NCI-H526 treated with DMSO at 0.1 percent for 48 hours (cell line): ENCODE results near the gene MEA1.

ENCODE experiments used
- DNase-seq: peaks from one replicate; lab custom pipeline; 2025; lab: John Stamatoyannopoulos, UW

MEA1 gene

GRCh38 chr6:43038727-43039126, 25.0 kb upstream of the MEA1 start:
- DNase-seq = no peak

DNA sequence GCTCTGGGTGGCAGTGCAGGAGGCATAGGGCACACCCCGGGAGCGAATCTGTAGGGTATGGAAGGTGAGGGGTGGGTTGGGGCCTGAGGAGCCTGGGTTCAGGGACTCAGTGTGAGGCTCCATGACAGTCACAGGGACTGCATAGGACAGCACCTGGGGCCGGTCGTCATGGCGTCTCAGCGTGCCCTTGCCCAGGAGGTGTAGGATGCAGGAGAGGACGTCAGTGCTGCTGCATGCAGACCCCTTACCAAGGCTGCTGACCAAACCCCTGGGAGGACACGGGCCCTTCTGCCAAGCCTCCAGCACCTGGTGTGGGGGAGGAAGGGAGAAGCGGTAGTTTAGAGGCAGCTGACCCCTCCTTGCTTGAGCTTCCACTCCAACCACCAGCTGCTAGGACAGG, 24.0 kb upstream of the MEA1 start:
- no peak for DNase-seq

GRCh38 chr6:43037197-43037596, 23.5 kb upstream of the MEA1 start:
- no peak for DNase-seq

GRCh38 chr6:43036712-43037111, 23.0 kb upstream of the MEA1 start:
- no peak for DNase-seq

DNA sequence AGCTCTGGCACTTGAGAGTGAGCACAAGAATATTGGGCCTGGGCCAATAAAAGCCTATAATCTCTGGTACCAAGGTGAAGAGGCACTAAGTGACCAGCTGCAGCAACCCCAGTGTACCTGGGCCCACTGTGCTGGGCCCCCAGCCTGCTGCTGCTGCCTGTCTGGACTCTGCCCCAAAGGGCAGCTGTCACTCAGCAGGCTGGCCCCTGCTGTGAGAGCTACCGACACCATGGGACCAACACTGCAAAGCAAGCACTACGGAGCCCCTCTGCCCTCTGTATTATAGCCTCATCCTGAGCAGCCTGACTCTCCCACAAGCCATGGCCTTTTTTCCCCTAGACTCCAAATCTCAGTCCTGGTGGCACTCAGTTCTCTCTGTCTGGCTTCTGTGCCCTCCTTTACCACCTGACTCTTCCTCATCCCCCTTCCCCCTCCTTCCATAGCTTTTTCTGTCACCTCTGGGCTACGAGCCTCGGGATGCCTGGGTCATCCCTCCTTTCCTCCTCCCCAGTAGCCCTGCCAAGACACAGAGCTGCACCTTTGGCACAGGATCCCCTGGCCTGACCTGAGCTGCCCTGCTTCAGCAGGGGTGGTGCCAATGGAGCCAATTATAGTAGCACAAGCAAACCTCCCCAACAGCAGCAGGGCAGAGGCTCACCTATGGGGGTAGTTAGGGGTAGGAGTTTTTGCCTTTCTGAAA, 21.9 kb upstream of the MEA1 start:
- DNase-seq = no peak

GRCh38 chr6:43034190-43034525, 20.4 kb upstream of the MEA1 start:
- no peak for DNase-seq

DNA sequence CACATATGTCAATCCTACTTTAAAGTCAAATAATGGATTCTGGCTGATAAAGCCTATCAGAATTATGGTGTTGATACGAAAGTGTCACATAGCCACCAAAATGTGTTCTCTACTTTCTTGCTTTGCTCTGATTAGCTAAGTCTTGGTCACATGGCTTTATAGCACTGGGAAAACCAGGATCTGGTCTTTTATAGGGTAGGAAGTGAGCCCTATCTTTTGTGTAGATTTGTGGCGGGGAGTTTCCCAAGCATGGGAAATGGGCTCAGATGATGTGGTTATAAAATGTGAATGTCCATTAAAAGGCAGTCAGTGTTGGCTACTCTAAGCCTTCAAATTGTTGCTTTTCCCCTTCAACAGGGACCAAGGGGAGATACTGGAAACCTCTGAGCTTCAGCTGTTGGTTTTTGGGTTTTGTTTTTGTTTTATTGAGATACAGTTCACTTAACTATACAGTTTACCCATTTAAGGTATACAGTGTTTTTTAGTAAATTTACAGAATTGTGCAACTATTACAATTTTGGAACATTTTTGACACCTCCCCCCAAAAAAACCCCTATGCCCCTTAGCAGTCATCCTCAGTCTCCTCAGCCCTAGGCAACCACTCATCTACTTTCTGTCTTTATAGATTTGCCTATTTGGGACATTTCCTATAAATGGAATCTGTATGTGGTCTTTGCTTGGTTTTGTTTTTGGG, 19.9 kb upstream of the MEA1 start:
- no peak for DNase-seq

DNA sequence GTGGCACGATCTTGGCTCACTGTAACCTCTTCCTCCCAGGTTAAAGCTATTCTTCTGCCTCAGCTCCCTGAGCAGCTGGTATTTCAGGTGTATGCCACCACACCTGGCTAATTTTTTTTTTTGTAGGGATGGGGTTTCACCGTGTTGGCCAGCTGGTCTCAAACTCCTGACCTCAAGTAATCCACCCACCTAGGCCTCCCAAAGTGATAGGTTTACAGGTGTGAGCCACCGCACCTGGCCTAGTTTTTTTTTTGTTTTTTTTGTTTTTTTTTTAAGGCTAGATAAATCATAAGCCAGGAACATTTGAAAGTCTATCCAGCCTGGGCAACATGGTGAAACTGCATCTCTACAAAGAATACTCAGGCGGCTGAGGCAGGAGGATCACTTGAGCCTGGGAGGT, 18.6 kb upstream of the MEA1 start:
- no peak for DNase-seq

- no peak for DNase-seq
Measured at GRCh38 chr6:43029120-43029519, 15.4 kb upstream of the MEA1 start.

DNA sequence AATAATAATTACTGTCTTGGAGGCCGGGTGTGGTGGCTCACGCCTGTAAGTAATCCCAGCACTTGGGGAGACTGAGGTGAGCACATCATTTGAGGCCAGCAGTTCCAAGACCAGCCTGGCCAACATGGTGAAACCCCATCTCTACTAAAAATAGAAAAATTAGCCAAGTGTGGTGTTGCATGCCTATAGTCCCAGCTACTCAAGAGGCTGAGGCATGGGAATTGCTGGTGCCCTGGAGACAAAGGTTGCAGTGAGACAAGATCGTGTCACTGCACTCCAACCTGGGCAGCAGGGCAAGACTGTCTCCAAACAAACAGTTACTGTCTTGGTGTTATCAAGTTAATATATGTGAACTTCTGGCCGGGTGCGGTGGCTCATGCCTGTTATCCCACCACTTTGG, 12.6 kb upstream of the MEA1 start:
- no peak for DNase-seq

GRCh38 chr6:43024436-43024835, 10.7 kb upstream of the MEA1 start:
- DNase-seq = no peak

DNA sequence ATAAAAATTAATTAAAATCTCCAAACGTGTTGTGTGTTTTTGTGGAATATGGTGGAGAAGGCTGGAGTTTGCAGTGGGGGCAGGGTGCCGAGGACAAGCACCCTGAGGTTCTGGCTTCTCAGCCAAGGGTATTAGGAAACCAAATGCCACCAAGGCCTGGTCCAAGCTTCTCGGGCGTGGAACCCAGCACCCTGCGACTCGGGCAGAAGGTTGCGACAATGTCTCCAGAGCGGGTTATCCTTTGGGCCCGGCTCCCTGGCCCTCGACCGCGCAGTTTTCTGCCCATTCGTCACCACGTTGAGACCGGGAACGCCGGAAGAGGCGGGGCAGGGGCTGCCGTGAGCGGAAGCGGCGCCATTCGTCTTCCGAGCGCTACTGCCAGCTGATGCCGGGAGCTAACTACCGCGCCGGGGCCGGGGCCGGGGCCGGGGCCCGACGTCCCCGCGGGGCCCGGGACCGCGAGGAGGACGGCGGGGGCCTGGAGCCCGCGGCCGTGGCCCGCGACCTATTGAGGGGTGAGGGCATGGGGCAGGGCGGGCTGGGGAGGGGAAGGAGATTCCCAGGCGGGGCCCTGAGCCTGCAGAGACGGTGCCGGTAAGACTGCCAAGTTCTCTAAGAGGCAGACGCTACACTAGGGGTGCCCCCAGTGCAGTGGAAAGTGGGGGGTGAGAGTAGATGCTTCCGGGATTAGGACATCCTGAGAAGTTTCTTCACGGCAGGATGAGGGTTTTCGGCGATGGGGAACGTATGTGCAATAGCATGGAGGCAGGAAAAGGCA, 7.7 kb upstream of the MEA1 start, which contains the start of gene RRP36:
Gene RRP36 (plus strand): TSS at position 354 of the 778 bp plus-strand sequence. CDS start 32 bp downstream, at position 386.
- DNase-seq = no peak

DNA sequence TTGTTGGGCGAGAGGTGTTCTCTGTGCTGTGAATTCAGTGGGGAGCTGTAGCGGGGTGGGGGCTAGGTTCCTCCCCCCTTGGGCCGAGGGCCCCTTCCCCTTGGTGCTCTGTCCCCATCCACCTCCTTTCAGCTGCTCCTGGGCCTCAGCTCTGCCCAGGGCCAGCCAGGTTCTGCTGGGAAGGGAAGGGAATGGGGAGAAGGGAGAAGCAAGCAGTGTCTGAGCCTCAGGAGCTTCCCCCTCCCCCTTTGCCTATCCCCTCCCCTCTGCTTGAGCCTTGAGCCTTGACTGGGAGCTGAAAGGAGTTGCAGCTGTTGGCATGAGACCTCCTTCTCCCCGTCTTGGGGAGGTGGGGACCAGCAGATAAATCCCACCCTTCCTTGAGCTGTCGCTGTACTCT, 7.1 kb upstream of the MEA1 start:
- DNase-seq = no peak

- DNase-seq = no peak
Measured at GRCh38 chr6:43020052-43020705, 6.4 kb upstream of the MEA1 start.

- DNase-seq = no peak
Measured at GRCh38 chr6:43019152-43019551, 5.4 kb upstream of the MEA1 start.

GRCh38 chr6:43016943-43017334, 3.2 kb upstream of the MEA1 start:
- DNase-seq = no peak

DNA sequence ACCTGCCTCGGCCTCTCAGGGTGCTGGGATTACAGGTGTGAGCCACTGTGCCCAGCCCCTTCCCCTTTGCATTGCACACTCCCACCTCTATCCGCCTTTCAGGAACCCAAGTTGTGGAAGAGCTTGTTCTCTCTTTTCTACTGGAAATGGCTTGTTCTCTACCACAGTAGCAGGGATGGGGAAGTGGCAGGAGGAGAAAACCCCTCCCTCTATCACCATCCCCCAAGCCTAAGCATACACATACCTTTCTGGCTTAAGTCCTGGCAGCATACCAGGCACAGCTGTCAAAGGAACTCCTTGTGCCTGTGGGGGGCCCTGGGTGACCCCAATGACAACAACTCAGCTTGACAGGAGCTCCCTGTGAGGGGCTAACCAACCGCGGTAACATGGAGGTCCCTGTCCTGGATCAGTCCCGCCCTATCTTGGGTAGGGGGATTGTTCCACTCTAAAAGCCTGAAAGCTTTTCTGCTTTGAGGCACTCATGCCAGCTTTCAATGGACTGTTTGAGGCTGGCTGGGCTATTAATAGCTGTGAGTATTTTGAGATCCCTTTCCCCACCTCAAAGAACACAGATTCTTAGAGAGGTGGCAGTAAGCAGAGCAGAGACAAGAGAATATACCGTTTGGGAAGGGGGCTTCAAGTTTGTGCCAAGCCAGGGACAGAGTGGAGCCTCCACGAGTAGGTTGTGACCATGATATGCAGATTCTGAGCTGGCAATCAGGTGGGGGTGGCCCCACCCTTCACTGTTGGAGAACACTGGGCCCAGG, 2.6 kb upstream of the MEA1 start:
- DNase-seq = no peak

DNA sequence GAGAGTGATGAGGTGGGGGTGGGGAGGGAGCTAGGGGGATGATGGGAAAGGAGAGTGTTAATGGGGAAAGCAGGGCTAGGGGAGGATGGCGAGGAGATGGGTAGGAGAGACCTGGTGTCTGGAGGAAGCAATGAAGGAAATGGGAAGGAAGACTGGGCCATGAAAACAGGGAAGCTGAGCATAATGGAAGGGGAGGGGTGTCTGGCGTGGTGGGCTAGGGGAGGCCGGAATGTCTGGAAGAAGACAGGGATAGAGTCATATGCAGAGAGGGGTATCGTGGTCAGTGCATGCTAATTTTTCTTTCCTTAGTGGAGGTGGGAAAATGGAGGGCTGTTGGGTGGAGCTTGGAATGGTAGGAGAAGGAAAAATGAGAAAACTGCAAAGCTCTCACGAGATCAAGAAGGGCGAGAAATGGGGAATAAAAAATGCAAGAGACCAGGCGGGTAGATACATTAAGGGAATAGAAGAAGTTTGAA, 726 bp upstream of the MEA1 start:
- DNase-seq = no peak

DNA sequence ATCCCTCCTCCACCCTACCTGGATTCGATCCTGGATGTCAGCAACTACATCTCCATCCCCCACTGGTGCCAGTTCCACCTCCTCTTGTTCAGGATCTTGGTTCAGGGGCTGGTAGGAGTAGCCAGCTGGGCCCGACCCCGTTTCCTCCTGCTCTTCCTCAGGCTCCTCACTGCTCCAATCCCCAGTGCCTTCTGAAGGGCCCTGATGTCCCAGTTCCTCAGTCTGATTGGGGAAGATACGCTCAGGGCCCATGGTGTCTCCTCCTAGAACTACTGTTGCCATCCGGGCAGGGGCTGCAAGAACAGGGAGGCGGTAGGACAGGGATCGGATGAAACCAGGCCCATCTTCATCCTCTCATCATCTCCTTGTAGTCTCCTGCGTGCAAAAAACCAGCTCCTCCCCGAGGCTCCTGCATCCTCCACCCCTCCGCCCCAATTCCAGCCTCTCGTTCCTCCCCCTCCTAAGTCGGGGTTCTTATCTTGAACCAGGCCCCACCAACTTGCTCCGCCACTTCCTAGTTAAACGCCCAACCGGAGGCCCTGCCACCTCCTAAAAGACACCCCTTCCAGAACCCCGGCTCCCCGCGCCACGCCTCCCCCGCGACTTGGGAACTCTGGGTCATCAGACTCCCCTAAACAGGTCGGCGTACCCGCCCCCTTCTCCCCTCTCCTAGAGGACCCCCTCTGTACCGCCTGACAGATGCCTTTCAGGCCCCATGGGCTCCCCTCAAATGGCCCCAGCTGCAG, 476 bp downstream of the MEA1 start:
- DNase-seq = no peak

DNA sequence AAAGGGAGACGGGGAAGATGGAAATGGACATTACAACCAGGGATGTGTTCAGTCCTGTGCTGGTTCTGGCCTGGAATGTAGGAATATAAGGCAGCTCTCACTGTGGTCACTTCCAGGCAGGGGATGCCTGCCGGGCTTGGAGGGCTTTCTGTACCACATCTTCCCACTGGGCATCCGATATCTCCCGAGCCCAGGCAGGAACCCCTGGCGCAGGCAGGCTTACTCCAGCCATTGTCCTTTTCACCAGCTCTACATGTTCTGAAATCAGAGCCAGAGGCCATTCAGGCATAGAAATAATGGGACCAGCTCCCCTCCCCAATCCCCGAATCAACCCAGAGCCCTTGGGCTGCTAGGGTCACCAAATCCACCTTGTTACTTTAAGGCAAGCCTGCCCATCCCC, 1.4 kb downstream of the MEA1 start:
- no peak for DNase-seq

- no peak for DNase-seq
Measured at GRCh38 chr6:43011207-43011606, 2.5 kb downstream of the MEA1 start.
